ENCODE results near the gene XYLT1. TPM values are rescaled to one million over a fixed set of nuclear protein-coding genes. Genes with fewer than 3 reads are reported as not detected.

The XYLT1 gene
- total RNA-seq, 4 donors from 2014 or later: 6.6 to 17.2 (median 10.0) TPM

- DNase-seq: no peak
- no peaks in the 10 kb centered on the region for H3K9me3 ChIP-seq
- intact Hi-C loops (cut with DNase I): loop anchor here (10.0 kb wide), 1 partner anchor 50 kb away; no protein-coding TSS in a partner anchor
- H3K4me3 ChIP-seq: no peak overlapping the region
- TF ChIP-seq, protein P1, sequence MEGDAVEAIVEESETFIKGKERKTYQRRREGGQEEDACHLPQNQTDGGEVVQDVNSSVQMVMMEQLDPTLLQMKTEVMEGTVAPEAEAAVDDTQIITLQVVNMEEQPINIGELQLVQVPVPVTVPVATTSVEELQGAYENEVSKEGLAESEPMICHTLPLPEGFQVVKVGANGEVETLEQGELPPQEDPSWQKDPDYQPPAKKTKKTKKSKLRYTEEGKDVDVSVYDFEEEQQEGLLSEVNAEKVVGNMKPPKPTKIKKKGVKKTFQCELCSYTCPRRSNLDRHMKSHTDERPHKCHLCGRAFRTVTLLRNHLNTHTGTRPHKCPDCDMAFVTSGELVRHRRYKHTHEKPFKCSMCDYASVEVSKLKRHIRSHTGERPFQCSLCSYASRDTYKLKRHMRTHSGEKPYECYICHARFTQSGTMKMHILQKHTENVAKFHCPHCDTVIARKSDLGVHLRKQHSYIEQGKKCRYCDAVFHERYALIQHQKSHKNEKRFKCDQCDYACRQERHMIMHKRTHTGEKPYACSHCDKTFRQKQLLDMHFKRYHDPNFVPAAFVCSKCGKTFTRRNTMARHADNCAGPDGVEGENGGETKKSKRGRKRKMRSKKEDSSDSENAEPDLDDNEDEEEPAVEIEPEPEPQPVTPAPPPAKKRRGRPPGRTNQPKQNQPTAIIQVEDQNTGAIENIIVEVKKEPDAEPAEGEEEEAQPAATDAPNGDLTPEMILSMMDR (IDR thresholded peaks at IDR 0.05): no peak
- TF ChIP-seq POLR2A (IDR thresholded peaks at IDR 0.05): no peak
- no peaks in the 10 kb centered on the region for H3K27me3 ChIP-seq
- 69 to 88% methylated on average over 5 to 6 of the region's 10 CpGs for WGBS, 2 donors
- peaks cover 0 to 85% (median 6%) of the 10 kb centered on the region in 3 donors for H3K36me3 ChIP-seq
- no peak overlapping the region for H3K27ac ChIP-seq
- no peaks in the 10 kb centered on the region for H3K4me1 ChIP-seq
These were observed 336.2 kb downstream of the XYLT1 start for GRCh38 chr16:17134586-17134985.

DNA sequence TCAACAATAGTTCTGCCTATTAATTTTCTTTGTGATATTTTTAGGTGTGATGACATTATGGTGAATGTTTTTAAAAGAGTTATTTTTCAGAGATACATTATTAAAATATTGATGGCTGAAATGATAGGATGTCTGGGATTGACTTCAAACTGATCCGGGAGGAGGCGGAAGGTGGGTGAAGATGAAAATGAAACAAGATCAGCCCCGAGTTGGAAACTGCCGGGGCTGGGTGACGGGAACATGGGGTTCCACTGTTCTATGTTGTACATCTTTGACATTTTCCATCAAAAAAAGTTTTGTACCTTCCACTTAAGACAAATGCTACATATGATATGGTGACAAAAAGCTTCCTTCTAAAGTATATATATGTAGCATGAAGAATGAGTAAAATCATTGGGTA is 336.9 kb downstream of the XYLT1 start:
- Histone ChIP-seq H3K4me1 (no peaks in the 10 kb centered on the region), H3K27me3 (no peaks in the 10 kb centered on the region), H3K36me3 (peaks cover 0 to 83% (median 6%) of the 10 kb centered on the region in 3 donors), H3K27ac (no peak overlapping the region), H3K9me3 (no peaks in the 10 kb centered on the region), H3K4me3 (no peak overlapping the region)
- DNase-seq: no peak
- TF ChIP-seq POLR2A (IDR thresholded peaks at IDR 0.05): no peak
- TF ChIP-seq, protein P1 (IDR thresholded peaks at IDR 0.05): no peak
- WGBS, 2 donors: 91 to 95% methylated on average over 5 of the region's 5 CpGs
- intact Hi-C loops (cut with DNase I): loop anchor here (10.0 kb wide), 1 partner anchor 49 kb away; no protein-coding TSS in a partner anchor

GRCh38 chr16:17131351-17131750 is 339.4 kb downstream of the XYLT1 start:
- H3K27ac ChIP-seq: no peak overlapping the region
- no peaks in the 10 kb centered on the region for H3K4me1 ChIP-seq
- TF ChIP-seq POLR2A (IDR thresholded peaks at IDR 0.05): no peak
- TF ChIP-seq, protein P1 (IDR thresholded peaks at IDR 0.05): no peak
- 91 to 93% methylated on average over 6 of the region's 6 CpGs for WGBS, 2 donors
- H3K27me3 ChIP-seq: no peaks in the 10 kb centered on the region
- H3K4me3 ChIP-seq: no peak overlapping the region
- no peaks in the 10 kb centered on the region for H3K9me3 ChIP-seq
- peaks cover 0 to 82% (median 6%) of the 10 kb centered on the region in 3 donors for H3K36me3 ChIP-seq
- intact Hi-C loops (cut with DNase I): loop anchor here (10.0 kb wide), 1 partner anchor 47 kb away; no protein-coding TSS in a partner anchor
- no peak for DNase-seq

GRCh38 chr16:17130733-17131132 is 340.0 kb downstream of the XYLT1 start:
- Histone ChIP-seq H3K4me3 (no peak overlapping the region), H3K36me3 (peaks cover 0 to 82% (median 6%) of the 10 kb centered on the region in 3 donors), H3K27ac (no peak overlapping the region), H3K4me1 (no peaks in the 10 kb centered on the region), H3K27me3 (no peaks in the 10 kb centered on the region), H3K9me3 (no peaks in the 10 kb centered on the region)
- TF ChIP-seq, protein P1 (IDR thresholded peaks at IDR 0.05): no peak
- no peak for TF ChIP-seq POLR2A (IDR thresholded peaks at IDR 0.05)
- intact Hi-C loops (cut with DNase I): loop anchor here (10.0 kb wide), 1 partner anchor 46 kb away; no protein-coding TSS in a partner anchor
- 72 to 92% methylated on average over 3 to 5 of the region's 6 CpGs for WGBS, 2 donors
- no peak for DNase-seq

- TF ChIP-seq, protein P1 (IDR thresholded peaks at IDR 0.05): no peak
- TF ChIP-seq POLR2A (IDR thresholded peaks at IDR 0.05): no peak
- WGBS, 2 donors: 75 to 79% methylated on average over 3 to 5 of the region's 5 CpGs
- no peaks in the 10 kb centered on the region for H3K9me3 ChIP-seq
- no peak overlapping the region for H3K27ac ChIP-seq
- H3K4me3 ChIP-seq: no peak overlapping the region
- peaks cover 0 to 84% (median 6%) of the 10 kb centered on the region in 3 donors for H3K36me3 ChIP-seq
- intact Hi-C loops (cut with DNase I): loop anchor here (10.0 kb wide), 1 partner anchor 45 kb away; no protein-coding TSS in a partner anchor
- no peak for DNase-seq
- no peaks in the 10 kb centered on the region for H3K27me3 ChIP-seq
- no peaks in the 10 kb centered on the region for H3K4me1 ChIP-seq
These were observed 340.8 kb downstream of the XYLT1 start for GRCh38 chr16:17129971-17130370.

All from esophagus squamous epithelium (tissue), 5 donors.